Muscle layer of duodenum (tissue), 2 donors: ENCODE measurements around the gene MSL3B.
"Not testable (repeated sequence)": the region's sequence is repeated elsewhere in the genome, so short reads cannot be mapped to it uniquely, and the experiment has no call there.

Experiments used
- H3K27ac ChIP-seq: one replicate; pipeline ENCODE4 v1.7.0; 2013; ENCODE audit warnings: mild to moderate bottlenecking, low read length
- H3K27me3 ChIP-seq: one replicate; pipeline ENCODE4 v1.7.0; 2013; ENCODE audit warnings: low read depth, mild to moderate bottlenecking, control low read depth, low read length
- H3K36me3 ChIP-seq, 2 donors: one replicate each; pipeline ENCODE4 v1.7.0; 2013; ENCODE audit warnings: low read length in 2 of 2, control low read depth in 1 of 2, mild to moderate bottlenecking in 1 of 2; ENCODE audit not compliant: insufficient read depth in 2 of 2, control insufficient read depth in 1 of 2
- H3K4me1 ChIP-seq, 2 donors: one replicate each; pipeline ENCODE4 v1.7.0; 2013; ENCODE audit warnings: low read length in 2 of 2, mild to moderate bottlenecking in 2 of 2, control low read depth in 1 of 2, moderate library complexity in 1 of 2; ENCODE audit not compliant: insufficient read depth in 2 of 2, control insufficient read depth in 1 of 2
- H3K4me3 ChIP-seq, 2 donors: one replicate each; pipeline ENCODE4 v1.7.0; 2013; ENCODE audit warnings: low read length in 2 of 2, low read depth in 1 of 2, mild to moderate bottlenecking in 1 of 2
- H3K9me3 ChIP-seq, 2 donors: one replicate each; pipeline ENCODE4 v1.7.0; 2013; ENCODE audit warnings: low read length in 2 of 2, control low read depth in 1 of 2, mild to moderate bottlenecking in 1 of 2; ENCODE audit not compliant: control insufficient read depth in 1 of 2
- donor health status: healthy.

The MSL3B gene

DNA sequence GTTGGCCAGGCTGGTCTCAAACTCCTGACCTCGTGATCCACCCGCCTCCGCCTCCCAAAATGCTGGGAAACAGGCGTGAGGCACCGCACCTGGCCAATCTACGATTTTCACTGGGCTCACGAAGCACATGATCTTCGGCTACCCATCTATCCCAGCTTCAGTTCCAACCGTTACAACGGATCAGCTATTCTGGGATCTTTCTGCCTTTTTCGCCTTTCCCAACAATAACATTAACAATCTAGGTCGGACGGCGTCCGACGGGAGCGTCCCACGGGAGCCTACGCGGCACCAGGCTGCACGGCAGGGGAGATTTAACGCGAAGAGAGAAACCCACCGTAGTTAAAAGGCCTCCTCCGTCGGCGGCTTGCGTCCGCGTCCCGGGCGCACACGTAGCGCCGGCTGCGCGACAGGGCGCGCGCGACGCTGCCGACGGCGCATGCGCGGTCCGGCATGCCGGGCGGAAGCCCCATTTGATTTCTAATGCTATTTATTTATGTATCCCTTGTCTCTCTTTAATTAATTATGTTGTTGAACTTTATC, at the start of gene MSL3B:
Gene MSL3B (minus strand): TSS at position 394 of the 540 bp plus-strand sequence.
- H3K4me3 ChIP-seq = peak within 1 kb of the TSS; percentile 71 to 74
- H3K27ac ChIP-seq = no peak within 1 kb of the TSS
- H3K4me1 ChIP-seq = no peaks in the 10 kb centered on the region
- H3K36me3 ChIP-seq = no peaks in the 10 kb centered on the region
- H3K9me3 ChIP-seq = peaks cover 3 to 5% of the 10 kb centered on the region in 2 donors
- H3K27me3 ChIP-seq = no peaks in the 10 kb centered on the region

DNA sequence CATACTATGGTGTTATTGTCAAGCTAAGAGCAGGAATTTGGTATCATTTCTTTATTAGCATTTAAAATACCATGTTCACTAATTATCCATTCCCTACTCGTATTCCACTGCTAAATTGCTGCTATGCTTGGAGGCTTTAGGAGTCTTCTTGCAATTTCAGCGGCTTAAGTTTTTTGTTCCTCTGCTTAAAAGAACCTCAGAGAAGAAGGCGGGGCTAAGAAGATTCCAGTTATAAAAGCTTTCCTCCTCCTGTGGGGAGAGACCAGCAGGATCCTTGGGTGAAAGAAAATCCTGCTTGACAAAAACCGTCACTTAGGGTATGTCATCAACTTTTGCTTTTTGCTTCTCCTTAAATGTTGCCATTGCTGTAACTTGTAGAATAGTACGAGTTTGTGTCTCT, 48.9 kb upstream of the MSL3B start, which contains the start of gene TRPM8:
Gene TRPM8 (plus strand): TSS at position 258 of the 400 bp plus-strand sequence. CDS start 9,165 bp downstream, outside the sequence.
- H3K27me3 ChIP-seq = no peaks in the 10 kb centered on the region
- H3K36me3 ChIP-seq = no peaks in the 10 kb centered on the region
- H3K27ac ChIP-seq = no peak within 1 kb of the TSS
- H3K4me1 ChIP-seq = no peaks in the 10 kb centered on the region
- no peaks in the 10 kb centered on the region for H3K9me3 ChIP-seq
- no peak within 1 kb of the TSS for H3K4me3 ChIP-seq

GRCh38 chr2:233915128-233915527, 46.9 kb upstream of the MSL3B start:
- no peaks in the 10 kb centered on the region for H3K9me3 ChIP-seq
- no peaks in the 10 kb centered on the region for H3K27me3 ChIP-seq
- H3K4me3 ChIP-seq = no peak overlapping the region

DNA sequence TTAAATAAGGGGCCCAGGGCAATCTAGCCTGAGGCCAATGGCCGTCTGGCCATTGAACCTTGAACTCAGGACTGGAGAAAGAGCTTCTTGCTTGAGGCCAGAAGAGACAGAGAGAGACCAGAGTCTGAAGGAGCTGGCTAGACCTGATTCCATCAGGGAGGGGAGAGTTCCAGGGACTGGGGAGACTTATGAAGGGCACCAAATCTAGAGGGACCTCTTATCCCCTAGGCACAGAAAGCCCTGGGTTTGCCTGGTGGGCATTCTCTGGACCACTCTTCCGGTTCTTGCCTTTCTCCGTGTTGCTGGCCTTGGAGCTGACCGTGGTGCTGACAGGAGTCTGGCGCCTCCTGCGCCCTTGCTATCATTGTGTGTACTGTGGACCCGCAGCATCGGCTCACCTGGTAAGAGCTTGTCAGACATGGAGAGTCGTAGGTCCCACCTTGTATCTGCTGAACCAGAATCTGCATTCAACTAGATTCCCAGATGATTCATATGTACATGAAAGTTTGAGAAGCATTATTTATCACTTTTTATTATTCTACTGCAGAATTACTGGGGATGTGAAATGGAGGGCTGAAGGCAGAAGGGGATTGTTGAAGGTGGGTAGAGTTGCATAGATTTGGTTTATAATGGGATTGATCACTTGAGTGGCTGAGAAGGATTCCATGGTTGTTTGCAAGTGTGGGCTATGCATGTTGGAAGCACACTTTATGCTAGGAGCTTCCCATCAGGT, 44.7 kb upstream of the MSL3B start:
- Histone ChIP-seq H3K27me3 (no peaks in the 10 kb centered on the region), H3K36me3 (no peaks in the 10 kb centered on the region), H3K4me1 (no peaks in the 10 kb centered on the region), H3K4me3 (no peak overlapping the region), H3K9me3 (no peaks in the 10 kb centered on the region), H3K27ac (no peak overlapping the region)

More at GRCh38 chr2:233915128-233915527, 46.9 kb upstream of the MSL3B start:
- H3K4me1 ChIP-seq = no peaks in the 10 kb centered on the region
- no peaks in the 10 kb centered on the region for H3K36me3 ChIP-seq
- H3K27ac ChIP-seq = no peak overlapping the region

DNA sequence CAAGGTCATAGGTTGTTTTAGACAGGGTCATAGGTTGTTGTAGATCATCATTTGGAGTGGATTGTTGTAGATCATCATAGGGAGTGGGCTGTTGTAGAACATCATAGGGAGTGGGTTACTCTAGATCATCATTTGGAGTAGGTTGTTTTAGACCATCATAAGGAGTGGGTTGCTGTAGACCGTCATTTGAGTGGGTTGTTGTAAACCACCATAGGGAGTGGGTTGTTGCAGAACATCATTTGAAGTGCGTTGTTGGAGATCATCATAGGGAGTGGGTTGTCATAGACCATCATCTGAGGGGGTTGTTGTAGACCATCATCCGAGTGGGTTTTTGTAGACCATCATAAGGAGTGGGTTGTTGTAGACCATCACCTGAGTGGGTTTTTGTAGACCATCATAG, 39.4 kb upstream of the MSL3B start:
- Histone ChIP-seq H3K4me1 (no peaks in the 10 kb centered on the region), H3K27ac (no peak overlapping the region), H3K36me3 (no peaks in the 10 kb centered on the region), H3K4me3 (no peak overlapping the region), H3K27me3 (no peaks in the 10 kb centered on the region), H3K9me3 (peaks cover 0 to 3% of the 10 kb centered on the region in 2 donors)

DNA sequence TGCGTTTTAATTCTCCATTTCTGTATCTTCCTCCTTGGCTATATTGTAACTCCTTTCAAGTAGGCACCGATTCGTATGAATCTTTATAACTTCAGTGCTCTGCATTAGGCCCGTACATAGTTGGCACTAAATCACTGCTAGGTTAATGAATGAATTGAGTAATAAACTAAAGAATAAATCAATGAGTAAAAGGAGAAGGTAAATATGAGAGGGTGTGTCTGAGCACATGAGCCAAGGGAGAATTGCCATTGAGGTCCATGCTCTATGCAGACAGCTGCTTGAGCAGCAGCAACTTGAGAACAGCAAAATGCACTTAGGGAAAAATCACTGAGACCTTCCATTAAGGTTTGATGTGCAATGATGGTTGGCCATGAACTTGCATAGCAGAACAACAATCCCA, 37.8 kb upstream of the MSL3B start:
- Histone ChIP-seq H3K27me3 (no peaks in the 10 kb centered on the region), H3K9me3 (peaks cover 0 to 3% of the 10 kb centered on the region in 2 donors), H3K36me3 (no peaks in the 10 kb centered on the region), H3K27ac (no peak overlapping the region), H3K4me3 (no peak overlapping the region), H3K4me1 (no peaks in the 10 kb centered on the region)

GRCh38 chr2:233901884-233902283, 33.7 kb upstream of the MSL3B start:
- Histone ChIP-seq H3K9me3 (peaks cover 0 to 3% of the 10 kb centered on the region in 2 donors), H3K4me1 (no peaks in the 10 kb centered on the region), H3K27me3 (peaks cover 5% of the 10 kb centered on the region), H3K36me3 (no peaks in the 10 kb centered on the region), H3K4me3 (no peak overlapping the region), H3K27ac (no peak overlapping the region)

DNA sequence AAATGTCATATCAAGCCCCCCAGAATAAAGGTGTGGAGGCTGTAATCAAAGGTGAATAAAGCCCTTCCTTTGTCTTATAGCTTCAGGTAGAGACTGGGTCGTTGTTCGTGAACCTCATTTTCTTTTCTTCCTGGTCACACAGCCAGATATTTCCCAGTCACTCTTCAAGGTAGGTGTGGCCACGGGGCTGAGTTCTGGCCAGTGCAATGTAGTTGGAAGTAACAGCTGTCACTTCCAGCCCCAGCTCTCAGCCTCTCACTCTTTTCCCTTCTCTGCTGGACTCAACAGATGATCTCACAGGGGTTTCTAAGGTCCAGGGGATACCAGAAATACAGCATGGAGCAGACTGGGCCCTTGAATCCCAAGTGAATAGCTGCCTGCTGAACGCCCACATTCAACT, 33.2 kb upstream of the MSL3B start:
- Histone ChIP-seq H3K36me3 (no peaks in the 10 kb centered on the region), H3K4me1 (no peaks in the 10 kb centered on the region), H3K27ac (no peak overlapping the region), H3K4me3 (no peak overlapping the region), H3K9me3 (peaks cover 0 to 3% of the 10 kb centered on the region in 2 donors), H3K27me3 (peaks cover 5% of the 10 kb centered on the region)

DNA sequence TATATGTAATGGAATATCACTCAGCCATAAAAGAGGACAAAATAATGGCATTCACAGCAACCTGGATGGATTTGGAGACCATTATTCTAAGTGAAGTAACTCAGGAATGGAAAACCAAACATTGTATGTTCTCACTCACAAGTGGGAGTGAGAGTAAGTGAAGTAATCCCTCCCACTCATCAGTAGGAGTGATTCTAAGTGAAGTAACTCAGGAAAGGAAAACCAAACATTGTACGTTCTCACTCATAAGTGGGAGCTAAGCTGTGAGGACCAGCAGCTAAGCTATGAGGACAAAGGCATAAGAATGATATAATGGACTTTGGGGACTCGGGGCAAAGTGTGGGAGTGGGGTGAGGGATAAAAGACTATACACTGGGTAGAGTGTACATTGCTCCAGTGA, 28.1 kb upstream of the MSL3B start:
- not testable (repeated sequence) for H3K36me3 ChIP-seq, H3K27ac ChIP-seq, H3K4me1 ChIP-seq, H3K4me3 ChIP-seq, H3K9me3 ChIP-seq, H3K27me3 ChIP-seq

DNA sequence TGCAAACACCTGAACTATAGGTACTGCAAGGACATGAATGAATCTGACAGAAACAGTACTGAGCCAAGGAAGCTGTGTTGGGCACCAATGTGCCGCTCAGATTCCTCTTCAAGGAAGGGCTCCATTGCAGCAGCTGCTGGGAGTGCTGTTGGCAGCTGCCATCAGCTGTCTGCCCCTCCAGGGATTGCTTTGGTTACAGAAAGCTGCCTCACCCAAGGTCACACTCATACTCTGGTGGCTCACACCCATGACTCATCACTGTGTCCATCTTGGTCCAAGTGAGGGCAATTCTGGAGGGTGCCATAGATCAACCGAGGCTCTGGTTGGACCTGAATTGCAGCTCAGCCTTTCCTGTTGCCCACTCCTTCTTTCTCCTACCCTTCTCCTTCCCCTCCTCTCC, 24.6 kb upstream of the MSL3B start:
- Histone ChIP-seq H3K4me3 (no peak overlapping the region), H3K27me3 (peaks cover 4% of the 10 kb centered on the region), H3K4me1 (no peaks in the 10 kb centered on the region), H3K27ac (no peak overlapping the region), H3K9me3 (no peaks in the 10 kb centered on the region), H3K36me3 (no peaks in the 10 kb centered on the region)

DNA sequence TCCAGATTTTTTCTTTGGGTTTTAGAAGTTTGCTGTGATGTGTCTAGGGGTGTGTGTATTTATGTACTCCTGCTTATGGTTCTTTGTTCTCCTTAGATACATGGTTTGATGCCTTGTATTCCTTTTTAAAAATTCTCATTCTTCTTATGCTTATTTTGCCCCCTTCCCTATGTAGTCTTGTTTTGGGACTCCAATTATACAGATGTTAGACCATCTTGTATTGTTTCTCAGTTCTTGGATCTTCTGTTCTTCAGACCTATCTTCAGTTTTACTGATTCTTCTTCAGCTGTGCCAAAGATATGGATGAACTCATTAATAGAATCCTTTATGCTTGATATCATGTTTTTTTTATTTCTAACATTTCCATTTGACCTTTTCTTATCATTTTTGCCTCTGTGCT, 14.2 kb upstream of the MSL3B start:
- H3K27me3 ChIP-seq = no peaks in the 10 kb centered on the region

DNA sequence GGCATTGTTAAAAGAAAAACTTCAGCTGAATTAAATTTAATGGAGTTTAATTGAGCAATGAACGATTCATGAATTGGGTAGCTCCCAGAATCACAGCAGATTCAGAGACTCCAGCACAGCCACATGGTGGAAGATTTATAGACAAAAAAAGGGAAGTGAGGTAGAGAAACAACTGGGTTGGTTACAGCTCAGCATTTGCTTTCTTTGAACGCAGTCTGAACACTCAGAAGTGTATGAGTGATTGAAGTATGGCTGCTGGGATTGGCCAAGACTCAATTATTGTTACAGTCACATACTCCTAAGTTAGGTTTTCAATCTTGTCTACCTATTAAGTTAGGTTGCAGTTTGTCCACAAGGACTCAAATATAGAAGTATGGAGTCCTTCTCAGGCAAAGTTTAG, 3.9 kb upstream of the MSL3B start:
- H3K27me3 ChIP-seq, H3K9me3 ChIP-seq, H3K36me3 ChIP-seq, H3K4me1 ChIP-seq, H3K27ac ChIP-seq, H3K4me3 ChIP-seq: not testable (repeated sequence)

More for the DNA sequence above, 14.2 kb upstream of the MSL3B start:
- Histone ChIP-seq H3K4me1 (no peaks in the 10 kb centered on the region), H3K9me3 (peaks cover 4 to 18% of the 10 kb centered on the region in 2 donors), H3K36me3 (no peaks in the 10 kb centered on the region), H3K27ac (no peak overlapping the region), H3K4me3 (no peak overlapping the region)
